WI38 (cell line): Measurements from ENCODE around the gene MCTP2.
"Not testable (repeated sequence)": the region's sequence is repeated elsewhere in the genome, so short reads cannot be mapped to it uniquely, and the experiment has no call there.

Source experiments
- H3K4me3 ChIP-seq: 2 replicates; pipeline ENCODE4 v1.5.1; 2011; ENCODE audit warnings: low read depth, mild to moderate bottlenecking, control low read depth, low read length
- CTCF ChIP-seq: IDR thresholded peaks from 2 replicates; pipeline ENCODE4 v1.5.1; 2012; ENCODE audit warnings: low read depth, mild to moderate bottlenecking, control low read depth, low read length

The MCTP2 gene

GRCh38 chr15:94476686-94477085, 245.3 kb downstream of the MCTP2 start:
- no peak overlapping the region for H3K4me3 ChIP-seq
- TF ChIP-seq CTCF: no peak

GRCh38 chr15:94477913-94478553, 246.7 kb downstream of the MCTP2 start:
- H3K4me3 ChIP-seq: no peak overlapping the region
- no peak for TF ChIP-seq CTCF

- TF ChIP-seq CTCF: no peak
- H3K4me3 ChIP-seq: no peak overlapping the region
Observed at GRCh38 chr15:94478763-94479162, 247.4 kb downstream of the MCTP2 start.

- TF ChIP-seq CTCF: no peak
- H3K4me3 ChIP-seq: no peak overlapping the region
Observed at GRCh38 chr15:94480289-94480834, 249.0 kb downstream of the MCTP2 start.

GRCh38 chr15:94485148-94485719, 253.9 kb downstream of the MCTP2 start:
- H3K4me3 ChIP-seq: no peak overlapping the region
- no peak for TF ChIP-seq CTCF

- no peak overlapping the region for H3K4me3 ChIP-seq
- no peak for TF ChIP-seq CTCF
Observed at GRCh38 chr15:94487635-94488034, 256.3 kb downstream of the MCTP2 start.

- TF ChIP-seq CTCF: no peak
- H3K4me3 ChIP-seq: no peak overlapping the region
Observed at GRCh38 chr15:94493176-94493575, 261.8 kb downstream of the MCTP2 start.

- not testable (repeated sequence) for H3K4me3 ChIP-seq
Observed at GRCh38 chr15:94493586-94493985, 262.2 kb downstream of the MCTP2 start.
